ENCODE results near the gene NCAPD2.

The NCAPD2 gene

GRCh38 chr12:6528539-6529235, 34.8 kb downstream of the NCAPD2 start:
- peaks cover 0 to 37% (median 0%) of the 10 kb centered on the region in 11 experiments; a peak in 6 of 22 replicates for H4K20me1 ChIP-seq
- H3K4me3 ChIP-seq: no peak overlapping the region
- H3K9me3 ChIP-seq (replicated peaks in 1 of 11): no peaks in the 10 kb centered on the region
- H3K27me3 ChIP-seq: no peaks in the 10 kb centered on the region
- peaks cover 16 to 32% (median 28%) of the 10 kb centered on the region in 10 experiments for H3K4me1 ChIP-seq
- H3K36me3 ChIP-seq: peaks cover 74 to 87% (median 82%) of the 10 kb centered on the region in 11 experiments
- H3K4me2 ChIP-seq: no peak overlapping the region
- peak overlapping the region in 1 of 11 experiments; percentile 22; a peak in 1 of 22 replicates for H3K9ac ChIP-seq
- no peak for TF ChIP-seq Cebpa-rat (IDR thresholded peaks at IDR 0.05)
- H3K27ac ChIP-seq: peak overlapping the region in 2 of 11 experiments; percentile 27 to 98; a peak in 2 of 22 replicates

DNA sequence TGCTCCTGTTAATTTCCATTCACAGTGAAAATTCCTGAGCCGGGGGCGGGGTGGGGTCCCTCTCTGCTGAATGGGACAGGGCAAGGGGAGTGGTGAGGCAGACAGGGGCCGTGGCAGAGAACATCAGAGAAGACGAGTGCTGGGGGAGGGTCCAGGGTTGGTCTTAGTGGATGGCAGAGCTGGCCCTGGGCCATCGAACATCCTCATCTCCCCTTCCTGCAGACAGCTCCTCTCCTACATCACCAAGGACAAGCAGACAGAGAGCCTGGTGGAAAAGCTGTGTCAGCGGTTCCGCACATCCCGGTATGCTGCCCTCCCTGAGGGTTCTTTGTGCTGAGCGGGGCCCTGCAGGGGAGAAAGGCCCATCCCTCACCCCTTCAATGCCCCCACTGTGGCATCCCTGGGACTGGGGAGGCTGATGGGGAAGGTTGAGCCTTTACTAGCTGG, 35.4 kb downstream of the NCAPD2 start:
- peak overlapping the region in 1 of 11 experiments; percentile 22; a peak in 1 of 22 replicates for H3K9ac ChIP-seq
- peak overlapping the region in 2 of 11 experiments; percentile 10 to 98; a peak in 3 of 22 replicates for H3K27ac ChIP-seq
- peaks cover 68 to 81% (median 76%) of the 10 kb centered on the region in 11 experiments for H3K36me3 ChIP-seq

DNA sequence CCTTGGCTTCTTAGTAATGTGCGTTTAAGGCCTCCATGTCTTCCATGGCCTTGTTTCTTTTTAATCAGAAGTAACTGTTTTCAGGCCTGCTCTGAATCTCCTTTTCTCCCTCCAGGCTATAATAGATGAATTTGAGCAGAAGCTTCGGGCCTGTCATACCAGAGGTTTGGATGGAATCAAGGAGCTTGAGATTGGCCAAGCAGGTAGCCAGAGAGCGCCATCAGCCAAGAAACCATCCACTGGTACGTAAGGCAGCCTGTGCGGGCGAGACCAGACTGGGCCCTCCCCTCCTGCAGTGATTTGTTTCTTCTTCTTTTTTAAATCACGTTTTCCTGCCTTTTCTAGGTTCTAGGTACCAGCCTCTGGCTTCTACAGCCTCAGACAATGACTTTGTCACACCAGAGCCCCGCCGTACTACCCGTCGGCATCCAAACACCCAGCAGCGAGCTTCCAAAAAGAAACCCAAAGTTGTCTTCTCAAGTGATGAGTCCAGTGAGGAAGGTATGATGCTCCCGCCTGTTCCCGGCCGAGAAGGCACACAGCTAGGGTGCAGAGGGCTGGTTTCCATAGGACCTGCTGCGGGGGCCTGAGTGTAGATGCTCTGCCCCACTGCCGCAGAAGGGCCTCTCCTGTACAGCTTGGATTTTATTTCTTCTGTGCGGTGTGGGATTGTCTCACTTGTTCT, 36.8 kb downstream of the NCAPD2 start:
- no peak for TF ChIP-seq Cebpa-rat (IDR thresholded peaks at IDR 0.05)
- Histone ChIP-seq H3K27me3 (no peaks in the 10 kb centered on the region), H3K36me3 (peaks cover 62 to 77% (median 69%) of the 10 kb centered on the region in 11 experiments), H3K27ac (peak overlapping the region in 9 of 11 experiments; percentile 95 to 100 (median 99); a peak in 17 of 22 replicates), H3K4me1 (peaks cover 16 to 32% (median 28%) of the 10 kb centered on the region in 10 experiments), H4K20me1 (peaks cover 12 to 44% (median 13%) of the 10 kb centered on the region in 11 experiments), H3K4me2 (peak overlapping the region in 6 of 11 experiments; percentile 91 to 100 (median 98); a peak in 6 of 22 replicates), H3K9ac (peak overlapping the region in 10 of 11 experiments; percentile 14 to 100 (median 98); a peak in 9 of 22 replicates), H3K9me3 (replicated peaks in 1 of 11) (no peaks in the 10 kb centered on the region), H3K4me3 (no peak overlapping the region)

More for the DNA sequence above, 35.4 kb downstream of the NCAPD2 start:
- Histone ChIP-seq H3K9me3 (replicated peaks in 1 of 11) (no peaks in the 10 kb centered on the region), H3K4me2 (no peak overlapping the region), H3K4me1 (peaks cover 16 to 32% (median 28%) of the 10 kb centered on the region in 10 experiments), H4K20me1 (peaks cover 0 to 37% (median 0%) of the 10 kb centered on the region in 11 experiments; a peak in 5 of 22 replicates), H3K4me3 (no peak overlapping the region), H3K27me3 (no peaks in the 10 kb centered on the region)
- no peak for TF ChIP-seq Cebpa-rat (IDR thresholded peaks at IDR 0.05)

GRCh38 chr12:6532051-6532926, 38.4 kb downstream of the NCAPD2 start:
- Histone ChIP-seq H3K9me3 (replicated peaks in 1 of 11) (no peaks in the 10 kb centered on the region), H3K4me2 (peak overlapping the region; percentile 91 to 100 (median 98)), H3K4me1 (peaks cover 31 to 45% (median 42%) of the 10 kb centered on the region in 10 experiments), H3K4me3 (peak overlapping the region; percentile 93 to 100 (median 96)), H4K20me1 (peaks cover 28 to 45% (median 29%) of the 10 kb centered on the region in 11 experiments), H3K27ac (peak overlapping the region; percentile 41 to 100 (median 99); a peak in 21 of 22 replicates), H3K9ac (peak overlapping the region; percentile 65 to 100 (median 99); a peak in 21 of 22 replicates), H3K27me3 (no peaks in the 10 kb centered on the region), H3K36me3 (peaks cover 62 to 77% (median 69%) of the 10 kb centered on the region in 11 experiments)
- TF ChIP-seq Cebpa-rat (IDR thresholded peaks at IDR 0.05): no peak

GRCh38 chr12:6532927-6533652, 39.2 kb downstream of the NCAPD2 start:
- Histone ChIP-seq H3K9me3 (replicated peaks in 1 of 11) (no peaks in the 10 kb centered on the region), H3K4me3 (peak overlapping the region; percentile 93 to 100 (median 96)), H3K4me1 (peaks cover 38 to 53% (median 49%) of the 10 kb centered on the region in 10 experiments), H3K36me3 (peaks cover 62 to 77% (median 69%) of the 10 kb centered on the region in 11 experiments), H4K20me1 (peaks cover 36 to 53% (median 37%) of the 10 kb centered on the region in 11 experiments), H3K9ac (peak overlapping the region; percentile 65 to 100 (median 99)), H3K27me3 (no peaks in the 10 kb centered on the region), H3K4me2 (peak overlapping the region; percentile 91 to 100 (median 98)), H3K27ac (peak overlapping the region; percentile 41 to 100 (median 99); a peak in 21 of 22 replicates)
- TF ChIP-seq Cebpa-rat (IDR thresholded peaks at IDR 0.05): no peak

- Histone ChIP-seq H3K27ac (peak overlapping the region; percentile 41 to 100 (median 99); a peak in 21 of 22 replicates), H3K4me1 (peaks cover 43 to 58% (median 54%) of the 10 kb centered on the region in 10 experiments), H3K4me2 (peak overlapping the region; percentile 91 to 100 (median 98)), H3K9ac (peak overlapping the region; percentile 65 to 100 (median 99)), H3K4me3 (peak overlapping the region; percentile 93 to 100 (median 96)), H3K9me3 (replicated peaks in 1 of 11) (no peaks in the 10 kb centered on the region), H3K36me3 (peaks cover 62 to 77% (median 69%) of the 10 kb centered on the region in 11 experiments), H4K20me1 (peaks cover 41 to 58% (median 42%) of the 10 kb centered on the region in 11 experiments), H3K27me3 (no peaks in the 10 kb centered on the region)
- TF ChIP-seq Cebpa-rat (IDR thresholded peaks at IDR 0.05): no peak
Observed at GRCh38 chr12:6533653-6533922, 39.7 kb downstream of the NCAPD2 start.

DNA sequence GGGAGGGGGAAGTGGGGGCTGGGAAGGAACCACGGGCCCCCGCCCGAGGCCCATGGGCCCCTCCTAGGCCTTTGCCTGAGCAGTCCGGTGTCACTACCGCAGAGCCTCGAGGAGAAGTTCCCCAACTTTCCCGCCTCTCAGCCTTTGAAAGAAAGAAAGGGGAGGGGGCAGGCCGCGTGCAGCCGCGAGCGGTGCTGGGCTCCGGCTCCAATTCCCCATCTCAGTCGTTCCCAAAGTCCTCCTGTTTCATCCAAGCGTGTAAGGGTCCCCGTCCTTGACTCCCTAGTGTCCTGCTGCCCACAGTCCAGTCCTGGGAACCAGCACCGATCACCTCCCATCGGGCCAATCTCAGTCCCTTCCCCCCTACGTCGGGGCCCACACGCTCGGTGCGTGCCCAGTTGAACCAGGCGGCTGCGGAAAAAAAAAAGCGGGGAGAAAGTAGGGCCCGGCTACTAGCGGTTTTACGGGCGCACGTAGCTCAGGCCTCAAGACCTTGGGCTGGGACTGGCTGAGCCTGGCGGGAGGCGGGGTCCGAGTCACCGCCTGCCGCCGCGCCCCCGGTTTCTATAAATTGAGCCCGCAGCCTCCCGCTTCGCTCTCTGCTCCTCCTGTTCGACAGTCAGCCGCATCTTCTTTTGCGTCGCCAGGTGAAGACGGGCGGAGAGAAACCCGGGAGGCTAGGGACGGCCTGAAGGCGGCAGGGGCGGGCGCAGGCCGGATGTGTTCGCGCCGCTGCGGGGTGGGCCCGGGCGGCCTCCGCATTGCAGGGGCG, 40.2 kb downstream of the NCAPD2 start, which contains the start of gene GAPDH:
TSS of gene GAPDH (plus strand) at position 595 of the 772 bp plus-strand sequence. CDS start 316 bp downstream, outside the sequence.
- H3K36me3 ChIP-seq: peaks cover 61 to 77% (median 69%) of the 10 kb centered on the region in 11 experiments
- H3K9ac ChIP-seq: peak within 1 kb of the TSS; percentile 92 to 100 (median 99)
- H3K27ac ChIP-seq: peak within 1 kb of the TSS; percentile 75 to 100 (median 99)
- no peaks in the 10 kb centered on the region for H3K27me3 ChIP-seq
- no peak for TF ChIP-seq Cebpa-rat (IDR thresholded peaks at IDR 0.05)
- no peaks in the 10 kb centered on the region for H3K9me3 ChIP-seq (replicated peaks in 1 of 11)
- H3K4me3 ChIP-seq: peak within 1 kb of the TSS; percentile 93 to 100 (median 96)
- peak within 1 kb of the TSS; percentile 95 to 100 (median 99) for H3K4me2 ChIP-seq
- H4K20me1 ChIP-seq: peaks cover 46 to 64% (median 47%) of the 10 kb centered on the region in 11 experiments
- peaks cover 47 to 64% (median 59%) of the 10 kb centered on the region in 10 experiments for H3K4me1 ChIP-seq
